Esophagus squamous epithelium (tissue), 5 donors: ENCODE measurements around the gene REC8. TPM values are rescaled to one million over a fixed set of nuclear protein-coding genes. Genes with fewer than 3 reads are reported as not detected.
"Not testable (repeated sequence)": the region's sequence is repeated elsewhere in the genome, so short reads cannot be mapped to it uniquely, and the experiment has no call there.

Experiments used
- DNase-seq: peaks from one replicate; lab custom pipeline; 2025; lab: John Stamatoyannopoulos, UW
- H3K27ac ChIP-seq, 4 donors: fragments of 200-600 bp; sonication (generic); one replicate each; pipeline ENCODE4 v1.5.1; 2016 to 2019; ENCODE audit warnings: mild to moderate bottlenecking in 1 of 4
- H3K27me3 ChIP-seq, 4 donors: fragments of 200-600 bp; sonication (generic); 1 replicate in 3 of 4; 2 replicates in 1 of 4; pipeline versions ENCODE4 v1.5.1 to v1.6.0; 2017 to 2021; ENCODE audit warnings: antibody characterized with exemption in 1 of 4
- H3K36me3 ChIP-seq, 3 donors: fragments of 200-600 bp; sonication (generic); one replicate each; pipeline ENCODE4 v1.5.1; 2016 to 2019
- H3K4me1 ChIP-seq, 3 donors: fragments of 200-600 bp; sonication (generic); one replicate each; pipeline ENCODE4 v1.5.1; 2017 to 2019
- H3K4me3 ChIP-seq, 4 donors: fragments of 200-600 bp; sonication (generic); 1 replicate in 3 of 4; 2 replicates in 1 of 4; pipeline ENCODE4 v1.5.1; 2016 to 2019; ENCODE audit warnings: mild to moderate bottlenecking in 2 of 4, moderate library complexity in 1 of 4
- H3K9me3 ChIP-seq, 3 donors: fragments of 200-600 bp; sonication (generic); one replicate each; pipeline ENCODE4 v1.5.1; 2016 to 2019
- CTCF ChIP-seq, 6 experiments: fragments of 450-650 bp in 4 of 6; fragments of 200-600 bp in 2 of 6; sonication (generic) in 2 of 6; IDR thresholded peaks; one replicate each; pipeline ENCODE4 v1.5.1; 2016 to 2019; ENCODE audit warnings: antibody characterized with exemption in 6 of 6, mild to moderate bottlenecking in 4 of 6, moderate library complexity in 4 of 6
- POLR2A ChIP-seq, 4 donors: fragments of 450-650 bp; IDR thresholded peaks; one replicate each; pipeline ENCODE4 v1.6.1; 2017; ENCODE audit warnings: antibody characterized with exemption in 4 of 4, mild to moderate bottlenecking in 4 of 4, moderate library complexity in 3 of 4
- WGBS, 2 donors: methylation state at CpG; one replicate each; pipeline ENCODE4 v1.1.5; 2018; 5-methylcytosine and 5-hydroxymethylcytosine counted together
- intact Hi-C: fragments of 100-400 bp; cut with DNase I; formaldehyde crosslinking; loops from one replicate; pipeline ENCODE4 v1.15.0; 2022
- total RNA-seq, 4 donors: library from RNA; depleted of rRNA; stranded (reverse); fragments of >200 nt; gene quantifications; one replicate each; pipeline ENCODE4 v1.1.0, GENCODE V29; 2016
- donor health status: DM: yes; HTN: yes; CAD: no.

REC8 gene
- total RNA-seq, 4 donors from 2014 or later = 0.47 to 7.4 (median 3.0) TPM

DNA sequence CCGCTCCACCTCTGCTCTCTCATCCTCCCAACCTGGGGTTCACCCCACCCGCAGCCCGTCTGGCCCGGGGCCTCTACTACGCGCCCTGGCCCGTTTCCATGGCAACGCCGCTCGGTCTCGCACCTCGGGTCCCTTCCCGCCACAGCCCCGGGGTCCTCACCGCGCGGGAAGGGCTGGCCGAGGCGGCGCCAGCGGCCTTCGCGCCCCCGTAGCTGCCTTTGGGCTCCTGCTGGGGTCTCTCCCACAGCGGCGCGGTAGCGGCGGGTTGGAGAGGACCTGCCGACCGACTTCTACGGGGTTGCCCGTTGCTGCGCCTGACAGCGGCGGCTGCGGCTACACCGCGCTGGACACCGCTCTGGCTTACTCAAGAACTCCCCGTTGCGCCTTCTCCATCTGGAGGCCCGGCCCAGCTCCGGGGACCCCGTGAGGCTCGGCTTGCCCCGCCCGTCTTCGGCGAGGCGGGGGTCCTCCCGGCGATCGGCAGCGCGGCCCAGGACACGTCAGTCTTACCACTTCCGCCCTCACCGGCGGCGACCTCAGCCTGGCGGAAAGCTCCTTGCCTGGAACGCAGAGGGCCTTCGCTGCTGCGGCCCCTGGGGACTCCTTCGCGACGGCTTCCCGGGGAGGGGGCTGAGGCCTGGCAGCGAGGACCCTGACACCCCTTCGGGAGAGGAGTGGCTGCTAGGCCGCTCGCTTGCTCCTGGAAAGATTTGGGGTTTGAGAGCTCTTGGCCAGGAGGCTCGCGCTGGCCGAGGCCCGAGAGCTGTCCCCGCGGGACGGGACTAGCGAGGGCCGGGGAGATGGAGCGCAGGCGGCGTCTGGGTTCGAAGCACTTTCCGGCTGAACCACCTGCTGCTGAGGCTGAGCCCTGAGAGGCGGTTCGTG, 23.5 kb downstream of the REC8 start, which contains the start of gene TM9SF1:
TM9SF1 (minus strand) TSS at position 256 of the 885 bp plus-strand sequence. CDS start 422 bp downstream, outside the sequence.
- intact Hi-C loops = no loop called here
- Histone ChIP-seq H3K4me1 (peaks cover 18 to 61% (median 20%) of the 10 kb centered on the region in 3 donors), H3K4me3 (peak within 1 kb of the TSS; percentile 72 to 100 (median 88)), H3K9me3 (no peaks in the 10 kb centered on the region), H3K36me3 (peaks cover 6 to 46% (median 16%) of the 10 kb centered on the region in 3 donors), H3K27ac (peak within 1 kb of the TSS; percentile 91 to 99 (median 96)), H3K27me3 (no peaks in the 10 kb centered on the region)
- DNase-seq = no peak
- TF ChIP-seq CTCF (IDR thresholded peaks at IDR 0.05) = no peak
- peak in 2 of 4 donors; percentile 30 to 81 for TF ChIP-seq POLR2A (IDR thresholded peaks at IDR 0.05)
- 1 to 3% methylated on average over 4 to 37 of the region's 89 CpGs for WGBS, 2 donors

DNA sequence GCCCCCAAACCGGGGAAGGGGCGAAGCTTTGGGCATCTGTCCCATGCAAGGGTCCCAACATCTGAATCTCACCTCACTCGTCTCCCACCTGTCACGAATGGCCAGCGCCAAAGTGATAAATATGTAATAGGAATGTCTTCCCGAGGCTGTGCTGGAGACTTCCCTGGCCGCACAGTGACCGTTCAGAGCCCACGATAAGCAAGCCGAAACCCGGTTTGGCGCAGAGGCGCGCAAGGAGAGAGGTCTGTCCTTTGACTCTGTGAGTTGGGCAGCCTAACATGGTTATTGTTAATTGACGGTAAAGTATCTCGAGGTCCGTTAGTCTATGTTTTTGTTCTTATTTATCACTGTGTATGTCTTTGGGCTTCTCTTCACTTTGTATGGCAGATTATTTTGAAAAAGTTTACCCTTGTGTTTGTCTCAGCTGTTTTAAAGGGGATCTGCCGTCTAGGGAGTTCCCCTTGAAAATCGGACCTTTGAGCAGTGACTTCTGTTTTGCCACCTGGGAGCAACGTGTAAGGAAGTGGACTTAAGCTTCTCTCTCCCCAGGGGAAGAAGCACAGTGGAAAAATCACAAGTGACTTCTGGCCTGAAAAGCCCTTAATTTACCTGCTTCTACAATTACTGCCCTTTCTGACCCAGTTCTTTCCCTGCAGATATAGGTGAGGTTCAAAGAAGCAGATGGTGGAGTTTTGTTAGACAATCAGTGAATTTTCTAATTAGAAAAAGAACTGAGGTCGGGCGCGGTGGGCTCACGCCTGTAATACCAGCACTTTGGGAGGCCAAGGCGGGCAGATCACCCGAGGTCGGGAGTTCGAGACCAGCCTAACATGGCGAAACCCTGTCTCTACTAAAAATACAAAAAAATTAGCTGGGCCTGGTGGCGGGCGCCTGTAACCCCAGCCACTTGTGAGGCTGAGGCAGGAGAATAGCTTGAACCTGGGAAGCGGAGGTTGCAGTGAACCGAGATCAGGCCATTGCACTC, 24.5 kb downstream of the REC8 start:
- Histone ChIP-seq H3K27me3 (no peaks in the 10 kb centered on the region), H3K27ac (peak overlapping the region; percentile 91 to 99 (median 96)), H3K4me3 (peak overlapping the region; percentile 72 to 100 (median 88)), H3K36me3 (peaks cover 6 to 48% (median 16%) of the 10 kb centered on the region in 3 donors), H3K9me3 (no peaks in the 10 kb centered on the region), H3K4me1 (peaks cover 18 to 68% (median 20%) of the 10 kb centered on the region in 3 donors)
- 31 to 48% methylated on average over 23 to 25 of the region's 33 CpGs for WGBS, 2 donors
- no peak for TF ChIP-seq POLR2A (IDR thresholded peaks at IDR 0.05)
- peak in 1 of 6 experiments; percentile 4 for TF ChIP-seq CTCF (IDR thresholded peaks at IDR 0.05)
- DNase-seq = no peak
- intact Hi-C loops = no loop called here

DNA sequence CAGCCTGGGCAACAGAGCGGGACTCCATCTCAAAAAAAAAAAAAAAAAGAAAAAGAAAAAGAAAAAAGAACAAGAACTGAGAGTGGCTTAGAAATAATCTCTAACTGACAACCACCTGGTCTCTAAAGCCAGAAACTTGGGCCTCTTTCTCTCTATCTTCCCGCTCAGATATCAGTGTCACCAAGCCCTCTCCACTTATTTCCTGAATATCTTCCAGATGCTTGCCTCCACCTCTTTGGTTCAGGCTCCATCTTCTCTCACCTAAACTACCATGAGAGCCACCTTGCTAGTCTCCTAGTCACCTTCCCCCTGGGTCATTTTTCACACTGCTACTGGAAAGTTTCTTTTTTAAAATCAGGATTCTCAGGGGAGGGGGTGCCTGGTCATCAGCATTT, 25.2 kb downstream of the REC8 start:
- no peak overlapping the region for H3K27ac ChIP-seq
- peak overlapping the region in 2 of 4 donors; percentile 99 to 100 for H3K4me3 ChIP-seq
- no peak for DNase-seq
- 83 to 100% methylated on average over 2 of the region's 2 CpGs for WGBS, 2 donors
- no peaks in the 10 kb centered on the region for H3K27me3 ChIP-seq
- no peak for TF ChIP-seq POLR2A (IDR thresholded peaks at IDR 0.05)
- no peak for TF ChIP-seq CTCF (IDR thresholded peaks at IDR 0.05)
- no peaks in the 10 kb centered on the region for H3K9me3 ChIP-seq
- peaks cover 0 to 48% (median 11%) of the 10 kb centered on the region in 3 donors for H3K36me3 ChIP-seq
- H3K4me1 ChIP-seq = peaks cover 18 to 66% (median 20%) of the 10 kb centered on the region in 3 donors
- intact Hi-C loops = no loop called here

DNA sequence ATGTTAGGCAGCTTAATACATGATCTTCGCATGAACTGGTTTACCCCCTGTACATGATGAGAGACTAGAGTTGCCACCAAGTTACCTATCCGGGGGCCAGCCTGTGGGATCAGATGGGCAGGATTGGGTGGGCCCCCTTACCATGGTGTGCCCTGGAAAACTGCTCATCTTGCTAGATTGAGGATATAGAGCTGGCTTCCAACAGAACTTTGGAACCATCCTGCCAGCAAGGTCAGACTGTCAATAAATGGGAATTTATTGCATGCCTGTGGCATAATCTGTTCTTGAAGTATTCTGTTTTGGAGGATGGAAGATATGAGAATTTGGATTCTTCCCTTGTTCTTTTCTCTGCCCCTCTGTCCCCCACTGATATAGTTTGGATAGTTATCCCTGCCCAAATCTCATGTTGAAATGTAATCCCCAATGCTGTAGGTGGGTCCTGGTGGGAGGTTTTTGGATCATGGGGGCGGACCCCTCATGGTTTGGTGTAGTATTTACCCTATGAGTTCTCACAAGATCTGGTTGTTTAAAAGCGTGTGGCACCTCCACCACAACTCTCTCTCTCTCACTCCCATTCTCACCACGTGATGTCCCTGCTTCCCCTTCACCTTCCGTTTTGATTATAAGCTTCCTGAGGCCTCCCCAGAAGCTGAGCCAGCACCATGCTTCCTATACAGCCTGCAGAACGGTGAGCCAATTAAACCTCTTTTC, 27.1 kb downstream of the REC8 start:
- intact Hi-C loops = no loop called here
- Histone ChIP-seq H3K9me3 (no peaks in the 10 kb centered on the region), H3K27me3 (no peaks in the 10 kb centered on the region), H3K4me1 (peaks cover 18 to 51% (median 20%) of the 10 kb centered on the region in 3 donors), H3K27ac (no peak overlapping the region), H3K4me3 (no peak overlapping the region), H3K36me3 (peaks cover 0 to 53% (median 0%) of the 10 kb centered on the region in 3 donors)
- WGBS, 2 donors = 70 to 85% methylated on average over 7 of the region's 7 CpGs
- no peak for TF ChIP-seq CTCF (IDR thresholded peaks at IDR 0.05)
- TF ChIP-seq POLR2A (IDR thresholded peaks at IDR 0.05) = no peak
- DNase-seq = no peak

- H3K27ac ChIP-seq, DNase-seq, H3K27me3 ChIP-seq, H3K9me3 ChIP-seq, intact Hi-C loops, H3K4me3 ChIP-seq: not testable (repeated sequence)
- WGBS, 2 donors = 91% methylated on average over 8 of the region's 8 CpGs
- Histone ChIP-seq H3K4me1 (peaks cover 0 to 23% (median 0%) of the 10 kb centered on the region in 3 donors), H3K36me3 (peaks cover 0 to 85% (median 7%) of the 10 kb centered on the region in 3 donors)
Measured at GRCh38 chr14:24202538-24202937, 30.7 kb downstream of the REC8 start.

DNA sequence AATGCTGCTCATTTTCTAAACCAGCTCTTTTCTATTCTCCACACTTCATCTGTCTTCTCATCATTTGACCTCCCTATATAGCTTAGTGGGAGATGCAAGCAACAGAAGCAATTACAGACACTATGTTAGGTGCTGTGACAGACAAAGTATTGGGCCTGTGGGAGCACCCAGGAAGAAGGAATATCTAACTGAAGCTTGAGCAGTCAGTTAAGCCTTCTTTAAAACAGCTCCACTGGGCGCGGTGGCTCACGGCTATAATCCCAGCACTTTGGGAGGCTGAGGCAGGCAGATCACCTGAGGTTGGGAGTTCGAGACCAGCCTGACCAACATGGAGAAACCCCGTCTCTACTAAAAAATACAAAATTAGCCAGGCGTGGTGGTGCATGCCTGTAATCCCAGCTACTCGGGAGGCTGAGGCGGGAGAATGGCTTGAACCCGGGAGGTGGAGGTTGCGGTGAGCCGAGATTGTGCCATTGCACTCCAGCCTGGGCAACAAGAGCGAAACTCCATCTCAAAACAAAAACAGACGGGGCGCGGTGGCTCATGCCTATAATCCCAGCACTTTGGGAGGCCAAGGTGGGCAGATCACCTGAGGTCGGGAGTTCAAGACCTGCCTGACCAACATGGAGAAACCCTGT, 31.5 kb downstream of the REC8 start:
- DNase-seq, intact Hi-C loops, H3K4me3 ChIP-seq, H3K27ac ChIP-seq, H3K9me3 ChIP-seq, H3K27me3 ChIP-seq: not testable (repeated sequence)
- 89 to 92% methylated on average over 14 to 16 of the region's 16 CpGs for WGBS, 2 donors
- peaks cover 0 to 94% (median 10%) of the 10 kb centered on the region in 3 donors for H3K36me3 ChIP-seq
- peaks cover 0 to 18% (median 0%) of the 10 kb centered on the region in 3 donors for H3K4me1 ChIP-seq
